Pancreas (tissue), 10 donors: Measurements from ENCODE around the gene SLC35G6. TPM values are rescaled to one million over a fixed set of nuclear protein-coding genes. Genes with fewer than 3 reads are reported as not detected.
A peak's percentile ranks its signal among the peaks of the same experiment; 100 is the strongest.

Source experiments
- ATAC-seq, 4 donors: fragments of 200-7000 bp; cut with Tn5 transposase; one replicate each; pipeline versions ENCODE4 v1.8.0 to v1.9.1; 2020; ENCODE audit warnings: mild to moderate bottlenecking in 4 of 4, moderate library complexity in 4 of 4
- DNase-seq, 6 donors: peaks; one replicate each; pipeline ENCODE4 v3.0.0-alpha.2; 2020
- FAIRE-seq: peaks from 2 replicates; lab custom pipeline; 2012; peaks lifted over from hg19 to GRCh38; lab: Jason Lieb, UNC
- H3K27ac ChIP-seq, 4 donors: fragments of 200-600 bp; sonication (generic); 1 replicate in 3 of 4; 2 replicates in 1 of 4; pipeline versions ENCODE4 v1.5.0 to v1.8.0; 2020
- H3K27me3 ChIP-seq, 4 donors: fragments of 200-600 bp; one replicate each; pipeline ENCODE4 v1.8.0; 2021
- H3K36me3 ChIP-seq, 3 donors: fragments of 200-600 bp; sonication (generic) in 1 of 3; one replicate each; pipeline versions ENCODE4 v1.5.0 to v1.8.0; 2020 to 2021
- H3K4me1 ChIP-seq, 3 donors: fragments of 200-600 bp; one replicate each; pipeline ENCODE4 v1.8.0; 2021
- H3K4me3 ChIP-seq, 4 donors: fragments of 200-600 bp; sonication (generic) in 2 of 4; one replicate each; pipeline versions ENCODE4 v1.5.0 to v1.8.0; 2020 to 2021
- H3K9me3 ChIP-seq, 4 donors: fragments of 200-600 bp; one replicate each; pipeline ENCODE4 v1.8.0; 2021
- WGBS, 2 donors: extraction: QIAGEN DNeasy Blood & Tissue Kit; methylation state at CpG; one replicate each; pipeline ENCODE4 v1.1.7; 2013; 5-methylcytosine and 5-hydroxymethylcytosine counted together
- intact Hi-C, 3 donors: fragments of 100-400 bp; cut with DNase I; formaldehyde crosslinking; loops; one replicate each; pipeline versions ENCODE4 v1.11.1 to v1.14.2; 2022
- polyA plus RNA-seq, 2 donors: library from polyadenylated mRNA; stranded (reverse); fragments of 200-250 nt; gene quantifications; one replicate each; pipeline ENCODE4 v1.2.3, GENCODE V29; 2013
- total RNA-seq, 6 donors: library from RNA; stranded (reverse); fragmentation: NEBNext Ultra II Directional in 4 of 6; extraction: Animal tissue kit (Norgen Biotek cat#: 25700) in 4 of 6; gene quantifications; one replicate each; pipeline versions ENCODE4 v1.2.1 to v1.2.4, GENCODE V29; 2021 to 2023
- TF ChIP-seq, protein P1 (sequence below), 4 donors: fragments of 200-600 bp; sonication (generic) in 3 of 4; IDR thresholded peaks; one replicate each; pipeline versions ENCODE4 v1.5.0 to v1.8.0; 2021; ENCODE audit warnings: antibody characterized with exemption in 4 of 4
- donor health status: healthy with polysubstance abuse.
- donor health status: DM: no; HTN: no; CAD: no; lungs with moderate emphysema.
- donor health status: DM: no; HTN: no; CAD: no.
- donor health status: control.
- donor health status: control.
- donor health status: Bipolar disorder and iron deficiency.
- donor health status: DM: yes; HTN: yes; CAD: no.
- donor health status: DM: no; HTN: no; CAD: no.
- donor health status: DM: no; HTN: no; CAD: no.
- donor health status: DM: yes; HTN: yes; CAD: no.

The SLC35G6 gene
- total and polyA plus RNA-seq, 8 donors, result 0.08 TPM; not detected in 7

DNA sequence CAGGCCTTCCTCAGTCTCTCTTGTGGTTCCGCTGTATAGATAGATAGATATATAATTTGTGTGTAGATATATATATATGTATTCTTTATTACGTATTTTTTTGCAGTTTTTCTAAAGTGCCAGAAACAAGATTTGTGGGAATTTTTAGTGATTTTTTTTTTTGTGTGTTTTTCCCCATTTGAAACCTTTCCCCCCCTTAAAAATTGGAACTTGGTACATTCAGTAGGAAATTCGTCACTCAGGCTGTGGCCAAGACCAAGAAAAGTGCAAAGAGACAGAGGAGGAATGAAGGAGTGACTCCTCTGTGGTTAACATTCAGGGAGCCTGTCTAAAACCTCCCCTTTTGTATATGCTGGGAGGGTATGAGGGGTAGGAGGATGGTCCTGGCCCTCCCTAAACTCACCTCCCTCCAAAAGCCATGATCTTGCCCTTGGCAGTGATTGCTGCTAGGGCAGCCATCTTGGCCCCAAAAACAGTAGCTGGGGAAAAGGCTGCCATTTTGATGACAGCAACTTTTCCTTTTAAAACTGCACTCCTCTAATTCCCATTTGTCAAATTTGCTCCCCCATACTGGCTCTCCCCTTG, 21.2 kb upstream of the SLC35G6 start:
- DNase-seq (no peak), ATAC-seq (no peak), FAIRE-seq (no peak)
- no peak overlapping the region for H3K27ac ChIP-seq
- intact Hi-C loops, result no loop called here
- no peak overlapping the region for H3K4me3 ChIP-seq
- peaks cover 0 to 18% (median 5%) of the 10 kb centered on the region in 3 donors for H3K36me3 ChIP-seq
- TF ChIP-seq, protein P1, sequence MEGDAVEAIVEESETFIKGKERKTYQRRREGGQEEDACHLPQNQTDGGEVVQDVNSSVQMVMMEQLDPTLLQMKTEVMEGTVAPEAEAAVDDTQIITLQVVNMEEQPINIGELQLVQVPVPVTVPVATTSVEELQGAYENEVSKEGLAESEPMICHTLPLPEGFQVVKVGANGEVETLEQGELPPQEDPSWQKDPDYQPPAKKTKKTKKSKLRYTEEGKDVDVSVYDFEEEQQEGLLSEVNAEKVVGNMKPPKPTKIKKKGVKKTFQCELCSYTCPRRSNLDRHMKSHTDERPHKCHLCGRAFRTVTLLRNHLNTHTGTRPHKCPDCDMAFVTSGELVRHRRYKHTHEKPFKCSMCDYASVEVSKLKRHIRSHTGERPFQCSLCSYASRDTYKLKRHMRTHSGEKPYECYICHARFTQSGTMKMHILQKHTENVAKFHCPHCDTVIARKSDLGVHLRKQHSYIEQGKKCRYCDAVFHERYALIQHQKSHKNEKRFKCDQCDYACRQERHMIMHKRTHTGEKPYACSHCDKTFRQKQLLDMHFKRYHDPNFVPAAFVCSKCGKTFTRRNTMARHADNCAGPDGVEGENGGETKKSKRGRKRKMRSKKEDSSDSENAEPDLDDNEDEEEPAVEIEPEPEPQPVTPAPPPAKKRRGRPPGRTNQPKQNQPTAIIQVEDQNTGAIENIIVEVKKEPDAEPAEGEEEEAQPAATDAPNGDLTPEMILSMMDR (IDR thresholded peaks at IDR 0.05), result no peak
- H3K27me3 ChIP-seq, result no peaks in the 10 kb centered on the region
- 79 to 83% methylated on average over 3 of the region's 3 CpGs for WGBS, 2 donors
- peaks cover 0 to 2% (median 0%) of the 10 kb centered on the region in 3 donors for H3K4me1 ChIP-seq
- no peaks in the 10 kb centered on the region for H3K9me3 ChIP-seq

DNA sequence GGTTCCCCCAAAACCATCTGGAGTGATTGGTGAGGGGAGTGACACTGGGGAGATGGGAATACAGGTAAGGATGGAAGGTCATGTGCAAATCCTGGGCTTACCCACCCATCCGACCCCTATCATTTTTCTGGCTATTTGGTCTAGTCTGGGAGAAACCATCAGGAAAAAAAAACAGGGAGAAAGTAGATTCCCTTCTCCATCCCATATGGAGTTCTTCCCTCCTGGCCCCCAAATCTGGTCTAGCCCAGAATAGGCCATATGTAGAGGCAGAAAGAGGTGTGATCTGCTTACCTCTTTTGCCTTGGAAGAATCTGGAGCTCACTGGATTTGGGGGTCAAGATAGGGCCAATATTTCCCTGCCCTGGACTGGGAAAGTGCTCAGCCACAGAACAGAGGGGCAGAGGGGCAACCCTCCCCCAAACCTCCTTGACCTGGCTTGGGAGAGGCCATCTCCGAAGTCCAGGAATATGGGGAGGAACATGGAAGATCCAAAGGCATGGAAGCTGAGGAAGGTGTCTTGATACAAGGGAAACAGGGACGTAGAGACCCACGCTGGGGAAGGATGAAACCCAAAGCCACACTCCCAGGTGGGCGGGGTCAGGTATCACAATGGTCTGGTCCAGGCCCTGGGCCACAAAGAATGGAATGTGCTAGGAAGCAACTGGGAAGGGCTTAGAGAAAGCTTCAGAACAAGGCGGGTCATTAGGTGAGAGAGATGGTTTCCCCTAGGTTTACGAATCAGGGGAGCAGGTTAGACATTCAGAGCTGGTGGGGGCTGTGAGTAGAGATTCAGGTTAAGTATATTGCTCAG, 20.2 kb upstream of the SLC35G6 start:
- ATAC-seq (no peak), DNase-seq (no peak), FAIRE-seq (no peak)
- TF ChIP-seq, protein P1 (IDR thresholded peaks at IDR 0.05), result no peak
- H3K4me1 ChIP-seq, result peaks cover 0 to 2% (median 0%) of the 10 kb centered on the region in 3 donors
- H3K4me3 ChIP-seq, result no peak overlapping the region
- WGBS, 2 donors, result 97 to 98% methylated on average over 7 of the region's 7 CpGs
- H3K9me3 ChIP-seq, result no peaks in the 10 kb centered on the region
- intact Hi-C loops, result no loop called here
- peaks cover 0 to 25% (median 5%) of the 10 kb centered on the region in 3 donors for H3K36me3 ChIP-seq
- no peaks in the 10 kb centered on the region for H3K27me3 ChIP-seq
- H3K27ac ChIP-seq, result no peak overlapping the region

DNA sequence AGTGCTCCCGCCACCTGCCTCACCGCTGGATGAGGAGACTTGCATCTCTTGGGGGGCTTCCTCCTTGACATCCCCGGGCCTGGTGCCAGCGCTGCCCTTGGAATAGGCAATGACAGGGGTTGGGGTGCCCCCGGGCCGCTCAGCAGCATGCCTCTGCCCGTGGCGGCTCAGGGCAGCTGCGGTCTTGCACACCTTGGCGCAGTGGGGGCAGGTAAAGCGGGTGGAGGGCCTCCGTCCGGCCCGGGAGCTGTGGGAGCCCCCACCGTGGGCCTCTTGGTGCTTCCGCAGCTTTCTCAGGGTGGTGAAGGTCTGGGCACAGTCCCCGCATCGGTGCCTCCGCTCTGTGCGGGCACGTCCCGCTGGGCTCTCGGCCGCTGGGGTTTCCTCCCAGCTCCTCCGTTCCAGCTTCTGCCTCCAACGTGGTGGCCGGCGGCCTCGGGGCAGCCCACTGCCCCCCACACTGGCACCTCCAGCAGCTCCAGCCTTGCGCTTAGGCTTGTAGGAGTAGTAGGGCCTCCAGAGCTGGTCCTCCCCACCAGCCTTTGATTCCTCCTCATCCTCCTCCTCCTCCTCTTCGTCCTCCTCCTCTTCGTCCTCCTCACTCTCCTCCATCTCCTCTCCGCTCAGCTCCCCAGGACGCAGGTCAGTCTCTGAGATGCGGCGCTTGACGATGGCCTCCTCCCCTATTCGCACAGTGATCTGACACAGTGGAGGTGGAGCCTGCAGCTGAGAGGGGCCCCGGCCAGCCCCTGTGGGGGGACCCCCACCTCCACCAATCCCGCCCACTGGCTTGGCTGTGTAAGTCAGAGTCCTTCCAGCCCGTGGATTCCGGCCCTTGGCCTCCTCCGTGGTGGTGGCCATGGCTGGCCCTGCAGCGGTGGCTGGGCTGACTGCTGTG, 18.5 kb upstream of the SLC35G6 start:
- Histone ChIP-seq H3K36me3 (peaks cover 0 to 25% (median 5%) of the 10 kb centered on the region in 3 donors), H3K4me3 (no peak overlapping the region), H3K4me1 (peaks cover 0 to 4% (median 3%) of the 10 kb centered on the region in 3 donors), H3K27ac (no peak overlapping the region), H3K27me3 (no peaks in the 10 kb centered on the region), H3K9me3 (no peaks in the 10 kb centered on the region)
- no peak for FAIRE-seq
- peak in 1 of 6 donors; percentile 78 for DNase-seq
- intact Hi-C loops, result no loop called here
- WGBS, 2 donors, result 93 to 94% methylated on average over 44 of the region's 44 CpGs
- ATAC-seq, result no peak
- TF ChIP-seq, protein P1 (IDR thresholded peaks at IDR 0.05), result no peak

DNA sequence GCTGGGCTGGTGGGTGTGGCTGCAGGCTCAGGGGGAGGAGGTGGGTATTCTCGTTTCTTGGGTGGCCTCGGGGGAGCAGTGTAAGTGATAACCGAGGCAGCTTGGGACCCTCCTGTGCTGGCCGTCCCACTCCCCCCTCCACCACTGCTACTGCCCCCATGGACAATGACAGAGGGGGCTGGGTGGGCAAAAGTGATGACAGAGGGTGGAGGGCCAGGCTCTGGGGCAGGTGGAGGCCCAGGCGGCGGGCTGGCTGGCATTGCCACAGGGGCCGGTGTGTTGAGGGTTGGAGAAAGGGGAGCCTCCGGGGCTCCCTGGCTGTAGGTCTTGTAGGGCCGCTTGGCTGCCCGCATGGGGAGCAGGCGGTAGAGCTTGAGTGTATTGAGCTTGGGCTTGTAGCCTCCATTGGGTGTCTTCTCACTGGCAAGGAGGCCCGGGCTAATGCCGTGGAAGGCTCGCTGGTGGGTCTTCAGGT, 17.8 kb upstream of the SLC35G6 start:
- Histone ChIP-seq H3K27me3 (no peaks in the 10 kb centered on the region), H3K9me3 (no peaks in the 10 kb centered on the region), H3K4me1 (peaks cover 0 to 4% (median 3%) of the 10 kb centered on the region in 3 donors), H3K4me3 (no peak overlapping the region), H3K27ac (no peak overlapping the region), H3K36me3 (peaks cover 0 to 25% (median 5%) of the 10 kb centered on the region in 3 donors)
- TF ChIP-seq, protein P1 (IDR thresholded peaks at IDR 0.05), result no peak
- ATAC-seq (no peak), DNase-seq (peak in 1 of 6 donors; percentile 67), FAIRE-seq (no peak)
- intact Hi-C loops, result no loop called here
- 88 to 90% methylated on average over 14 of the region's 14 CpGs for WGBS, 2 donors
